H9 (cell line): ENCODE data around the gene EFCAB12. TPM values are rescaled to one million over a fixed set of nuclear protein-coding genes. Genes with fewer than 3 reads are reported as not detected.

Experiments
- DNase-seq: peaks from one replicate; pipeline ENCODE4 v3.0.0-alpha.2; 2017
- H2AFZ ChIP-seq: one replicate; pipeline ENCODE4 v1.6.1; 2013; ENCODE audit warnings: mild to moderate bottlenecking, low read length, control low read depth, moderate library complexity
- H2AK5ac ChIP-seq: 2 replicates; pipeline ENCODE4 v1.6.1; 2013; ENCODE audit warnings: low read length, control low read depth, mixed read lengths; ENCODE audit not compliant: insufficient read length
- H2BK120ac ChIP-seq: one replicate; pipeline ENCODE4 v1.6.1; 2013; ENCODE audit warnings: low read depth, mild to moderate bottlenecking, low read length, control low read depth, inconsistent platforms; ENCODE audit not compliant: poor library complexity, severe bottlenecking
- H2BK12ac ChIP-seq: 2 replicates; pipeline ENCODE4 v1.6.1; 2013; ENCODE audit warnings: low read length, control low read depth, mixed read lengths, low read depth; ENCODE audit not compliant: insufficient read length
- H2BK15ac ChIP-seq: 2 replicates; pipeline ENCODE4 v1.6.1; 2013; ENCODE audit warnings: low read depth, low read length, control low read depth
- H2BK20ac ChIP-seq: one replicate; pipeline ENCODE4 v1.6.1; 2013; ENCODE audit warnings: low read depth, mild to moderate bottlenecking, low read length, control low read depth, inconsistent platforms; ENCODE audit not compliant: poor library complexity, severe bottlenecking
- H2BK5ac ChIP-seq: 2 replicates; pipeline ENCODE4 v1.6.1; 2013; ENCODE audit warnings: low read length, control low read depth, mixed read lengths; ENCODE audit not compliant: insufficient read length
- H3K14ac ChIP-seq: 2 replicates; pipeline ENCODE4 v1.6.1; 2013; ENCODE audit warnings: low read length, control low read depth; ENCODE audit not compliant: insufficient read depth
- H3K18ac ChIP-seq: 2 replicates; pipeline ENCODE4 v1.6.1; 2013; ENCODE audit warnings: low read depth, mild to moderate bottlenecking, mixed read lengths, low read length, control low read depth; ENCODE audit not compliant: insufficient read length
- H3K23ac ChIP-seq: 2 replicates; pipeline ENCODE4 v1.6.1; 2013; ENCODE audit warnings: low read length, control low read depth, mixed read lengths, low read depth; ENCODE audit not compliant: insufficient read length
- H3K23me2 ChIP-seq: 2 replicates; pipeline ENCODE4 v1.6.1; 2013; ENCODE audit warnings: low read depth, mild to moderate bottlenecking, mixed read lengths, low read length, control low read depth; ENCODE audit not compliant: insufficient read length, poor library complexity, severe bottlenecking
- H3K27ac ChIP-seq: 2 replicates; pipeline ENCODE4 v1.5.1; 2013; ENCODE audit warnings: low read length, control low read depth, mixed read lengths, low read depth; ENCODE audit not compliant: insufficient read length
- H3K27me3 ChIP-seq: 2 replicates; pipeline ENCODE4 v1.6.1; 2013; ENCODE audit warnings: low read length, control low read depth, inconsistent platforms; ENCODE audit not compliant: insufficient read depth
- H3K4ac ChIP-seq: 2 replicates; pipeline ENCODE4 v1.6.1; 2013; ENCODE audit warnings: low read depth, mild to moderate bottlenecking, control low read depth, inconsistent platforms, low read length, moderate library complexity
- H3K4me1 ChIP-seq: 2 replicates; pipeline ENCODE4 v1.6.1; 2013; ENCODE audit warnings: low read length, control low read depth, inconsistent platforms; ENCODE audit not compliant: insufficient read depth
- H3K4me2 ChIP-seq: 2 replicates; pipeline ENCODE4 v1.6.1; 2013; ENCODE audit warnings: low read length, control low read depth, mixed read lengths; ENCODE audit not compliant: insufficient read length, insufficient read depth
- H3K56ac ChIP-seq: 2 replicates; pipeline ENCODE4 v1.6.1; 2013; ENCODE audit warnings: low read depth, mild to moderate bottlenecking, mixed read lengths, low read length, control low read depth; ENCODE audit not compliant: insufficient read length
- H3K79me1 ChIP-seq: 2 replicates; pipeline ENCODE4 v1.6.1; 2013; ENCODE audit warnings: low read depth, mild to moderate bottlenecking, moderate library complexity, low read length, control low read depth, inconsistent platforms; ENCODE audit not compliant: insufficient read depth, poor library complexity, severe bottlenecking
- H3K79me2 ChIP-seq: 2 replicates; pipeline ENCODE4 v1.6.1; 2013; ENCODE audit warnings: low read length, control low read depth, inconsistent platforms; ENCODE audit not compliant: insufficient read depth
- H3K9ac ChIP-seq: 2 replicates; pipeline ENCODE4 v1.6.1; 2013; ENCODE audit warnings: low read length, control low read depth, mixed read lengths; ENCODE audit not compliant: insufficient read length; ENCODE audit errors: extremely low read depth
- H3K9me3 ChIP-seq: one replicate; pipeline ENCODE4 v1.6.1; 2013; ENCODE audit warnings: low read depth, low read length, inconsistent platforms; ENCODE audit not compliant: control insufficient read depth
- H3T11ph ChIP-seq: one replicate; pipeline ENCODE4 v1.6.1; 2013; ENCODE audit warnings: mild to moderate bottlenecking, low read length, control low read depth, inconsistent platforms
- H4K20me1 ChIP-seq: one replicate; pipeline ENCODE4 v1.6.1; 2013; ENCODE audit not compliant: control insufficient read depth, insufficient read length, insufficient read depth
- H4K5ac ChIP-seq: 2 replicates; pipeline ENCODE4 v1.6.1; 2013; ENCODE audit warnings: low read depth, mild to moderate bottlenecking, mixed read lengths, low read length, control low read depth; ENCODE audit not compliant: insufficient read length
- H4K8ac ChIP-seq: replicated peaks from 2 replicates; pipeline ENCODE4 v1.6.1; 2013; ENCODE audit warnings: low read length, control low read depth, mixed read lengths, low read depth; ENCODE audit not compliant: insufficient read length
- H4K91ac ChIP-seq: 2 replicates; pipeline ENCODE4 v1.6.1; 2013; ENCODE audit warnings: low read depth, mild to moderate bottlenecking, moderate library complexity, mixed read lengths, low read length, control low read depth; ENCODE audit not compliant: insufficient read length
- H3K27ac Mint-ChIP-seq, 3 experiments: 2 replicates in 2 of 3; 3 replicates in 1 of 3; pipeline ENCODE4 v1.8.0; 2020 to 2021; ENCODE audit warnings: mixed read lengths in 3 of 3, mild to moderate bottlenecking in 1 of 3, moderate library complexity in 1 of 3
- H3K27me3 Mint-ChIP-seq: 2 replicates; pipeline ENCODE4 v1.8.0; 2021; ENCODE audit warnings: low read depth, mild to moderate bottlenecking, moderate library complexity, mixed read lengths
- H3K36me3 Mint-ChIP-seq, 3 experiments: 2 replicates in 2 of 3; 3 replicates in 1 of 3; pipeline ENCODE4 v1.8.0; 2020 to 2021; ENCODE audit warnings: low read depth in 3 of 3, mixed read lengths in 3 of 3; ENCODE audit not compliant: insufficient read depth in 1 of 3
- H3K4me1 Mint-ChIP-seq, 2 experiments: 2 replicates each; pipeline ENCODE4 v1.8.0; 2020; ENCODE audit warnings: mixed read lengths in 2 of 2
- H3K4me3 Mint-ChIP-seq, 2 experiments: 2 replicates in 1 of 2; 3 replicates in 1 of 2; pipeline ENCODE4 v1.8.0; 2020 to 2021; ENCODE audit warnings: mild to moderate bottlenecking in 2 of 2, mixed read lengths in 2 of 2, moderate library complexity in 1 of 2
- H3K9me3 Mint-ChIP-seq, 2 experiments: 2 replicates in 1 of 2; 3 replicates in 1 of 2; pipeline ENCODE4 v1.8.0; 2020; ENCODE audit warnings: mild to moderate bottlenecking in 2 of 2, mixed read lengths in 2 of 2, moderate library complexity in 1 of 2
- WGBS: extraction: QIAGEN DNeasy Blood & Tissue Kit; methylation state at CpG from one replicate; pipeline ENCODE4 v1.1.7; 2013; ENCODE audit warnings: missing lambda C conversion rate, low lambda C conversion rate, mixed read lengths; ENCODE audit not compliant: insufficient read length; ENCODE audit errors: extremely low coverage; 5-methylcytosine and 5-hydroxymethylcytosine counted together
- total RNA-seq: library from RNA; stranded (reverse); gene quantifications from 2 replicates; pipeline ENCODE4 v1.2.1, GENCODE V29; 2021
- TF ChIP-seq, protein P1 (sequence below): fragments of 200-600 bp; sonication (generic); conservative IDR thresholded peaks from 3 replicates; pipeline ENCODE4 v1.8.0; 2021; ENCODE audit warnings: antibody characterized with exemption, mild to moderate bottlenecking

EFCAB12 gene
- total RNA-seq, 1 experiment from 2014 or later, result 0.28 TPM

DNA sequence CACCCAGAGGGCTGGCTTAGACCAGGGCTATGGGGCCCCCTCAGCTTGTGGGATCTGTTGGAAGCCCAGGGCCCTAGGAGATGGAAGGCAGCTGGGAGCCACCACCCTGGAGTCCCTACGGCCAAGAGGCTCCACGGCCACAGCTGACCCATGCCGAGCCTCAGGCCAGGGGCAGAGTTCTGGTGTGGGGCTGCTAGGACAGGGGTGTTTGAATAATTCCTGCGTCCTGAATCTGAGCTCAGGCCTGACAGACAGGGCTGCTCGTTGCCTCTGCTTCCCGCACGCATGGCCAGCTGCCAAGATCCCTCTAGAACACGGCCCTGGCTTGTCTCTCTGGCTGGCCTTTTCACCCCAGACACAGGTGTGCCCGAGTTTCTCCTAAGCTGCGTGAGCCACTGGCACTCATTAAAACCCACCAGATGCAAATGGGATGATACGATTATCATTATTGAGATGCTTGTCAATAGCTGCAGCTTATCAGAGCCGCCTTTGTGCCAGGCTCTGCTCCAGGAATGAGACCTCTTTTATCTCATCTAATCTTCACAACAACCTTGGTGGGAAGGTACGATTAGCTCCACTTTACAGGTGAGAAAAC lies 70.2 kb downstream of the EFCAB12 start:
- no peaks in the 10 kb centered on the region for H3K9me3 ChIP-seq
- Mint-ChIP-seq H3K36me3 (peaks cover 0 to 4% (median 2%) of the 10 kb centered on the region in 3 experiments; a peak in 1 of 7 replicates), H3K4me1 (peaks cover 13 to 24% of the 10 kb centered on the region in 2 experiments), H3K9me3 (peaks cover 0 to 7% of the 10 kb centered on the region in 2 experiments; a peak in 4 of 5 replicates), H3K27ac (no peak overlapping the region), H3K4me3 (no peak overlapping the region), H3K27me3 (peaks cover 4% of the 10 kb centered on the region; the same call in 1 of the 2 replicates)
- no peak overlapping the region for H2BK15ac ChIP-seq
- H3K56ac ChIP-seq, result no peak overlapping the region
- no peak overlapping the region for H4K91ac ChIP-seq
- DNase-seq, result no peak
- no peak overlapping the region for H4K5ac ChIP-seq
- no CpG with 5 or more reads among the region's 13 CpGs for WGBS
- no peaks in the 10 kb centered on the region for H4K20me1 ChIP-seq
- H3K4ac ChIP-seq, result no peak overlapping the region
- no peak overlapping the region for H3K18ac ChIP-seq
- H3K79me1 ChIP-seq, result no peaks in the 10 kb centered on the region
- no peak overlapping the region for H2BK12ac ChIP-seq
- H3K79me2 ChIP-seq, result no peaks in the 10 kb centered on the region
- H2AK5ac ChIP-seq, result no peak overlapping the region
- no peaks in the 10 kb centered on the region for H3K27me3 ChIP-seq
- H3K4me1 ChIP-seq, result no peaks in the 10 kb centered on the region; the same call in 1 of the 2 replicates
- no peak overlapping the region for H2BK120ac ChIP-seq
- H3T11ph ChIP-seq, result no peak overlapping the region
- H4K8ac ChIP-seq, result no peak overlapping the region
- H3K14ac ChIP-seq, result no peak overlapping the region
- no peak overlapping the region for H3K4me2 ChIP-seq
- TF ChIP-seq, protein P1, sequence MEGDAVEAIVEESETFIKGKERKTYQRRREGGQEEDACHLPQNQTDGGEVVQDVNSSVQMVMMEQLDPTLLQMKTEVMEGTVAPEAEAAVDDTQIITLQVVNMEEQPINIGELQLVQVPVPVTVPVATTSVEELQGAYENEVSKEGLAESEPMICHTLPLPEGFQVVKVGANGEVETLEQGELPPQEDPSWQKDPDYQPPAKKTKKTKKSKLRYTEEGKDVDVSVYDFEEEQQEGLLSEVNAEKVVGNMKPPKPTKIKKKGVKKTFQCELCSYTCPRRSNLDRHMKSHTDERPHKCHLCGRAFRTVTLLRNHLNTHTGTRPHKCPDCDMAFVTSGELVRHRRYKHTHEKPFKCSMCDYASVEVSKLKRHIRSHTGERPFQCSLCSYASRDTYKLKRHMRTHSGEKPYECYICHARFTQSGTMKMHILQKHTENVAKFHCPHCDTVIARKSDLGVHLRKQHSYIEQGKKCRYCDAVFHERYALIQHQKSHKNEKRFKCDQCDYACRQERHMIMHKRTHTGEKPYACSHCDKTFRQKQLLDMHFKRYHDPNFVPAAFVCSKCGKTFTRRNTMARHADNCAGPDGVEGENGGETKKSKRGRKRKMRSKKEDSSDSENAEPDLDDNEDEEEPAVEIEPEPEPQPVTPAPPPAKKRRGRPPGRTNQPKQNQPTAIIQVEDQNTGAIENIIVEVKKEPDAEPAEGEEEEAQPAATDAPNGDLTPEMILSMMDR, result no peak
- no peak overlapping the region for H2BK5ac ChIP-seq
- no peak overlapping the region for H2AFZ ChIP-seq
- H2BK20ac ChIP-seq, result no peak overlapping the region
- H3K27ac ChIP-seq, result no peak overlapping the region
- H3K23ac ChIP-seq, result no peak overlapping the region
- no peaks in the 10 kb centered on the region for H3K23me2 ChIP-seq
- no peak overlapping the region for H3K9ac ChIP-seq
